Measurements from ENCODE around the gene FBXL7.

FBXL7 gene

DNA sequence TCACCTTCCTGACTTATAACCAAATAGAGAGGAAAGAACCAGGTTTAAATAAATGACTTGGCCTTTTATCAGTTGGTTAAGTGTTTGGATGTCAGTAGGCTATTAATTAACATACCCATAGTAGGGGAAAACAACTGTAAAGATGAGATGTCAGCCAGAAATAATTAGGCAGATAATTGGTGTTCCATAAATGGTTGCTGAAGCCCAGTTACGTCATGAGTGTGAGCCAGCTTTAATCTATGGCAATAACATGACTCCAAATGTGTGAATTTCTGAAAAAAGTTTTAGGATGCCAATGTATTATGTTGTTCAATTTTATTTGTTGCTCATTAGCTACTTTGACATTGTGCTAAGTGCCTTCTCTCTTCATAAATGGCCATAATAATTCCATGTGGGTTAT lies 180.5 kb downstream of the FBXL7 start:
- TF ChIP-seq RAD21 (IDR thresholded peaks at IDR 0.05; ENCODE audit: low read depth): no peak
- TF ChIP-seq, protein P1, sequence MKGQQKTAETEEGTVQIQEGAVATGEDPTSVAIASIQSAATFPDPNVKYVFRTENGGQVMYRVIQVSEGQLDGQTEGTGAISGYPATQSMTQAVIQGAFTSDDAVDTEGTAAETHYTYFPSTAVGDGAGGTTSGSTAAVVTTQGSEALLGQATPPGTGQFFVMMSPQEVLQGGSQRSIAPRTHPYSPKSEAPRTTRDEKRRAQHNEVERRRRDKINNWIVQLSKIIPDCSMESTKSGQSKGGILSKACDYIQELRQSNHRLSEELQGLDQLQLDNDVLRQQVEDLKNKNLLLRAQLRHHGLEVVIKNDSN (IDR thresholded peaks at IDR 0.05): no peak
- no peak for TF ChIP-seq TAF1 (IDR thresholded peaks at IDR 0.05; ENCODE audit: low read depth)
- no peak for TF ChIP-seq ZBTB7A (IDR thresholded peaks at IDR 0.05; ENCODE audit: low read depth)
- TF ChIP-seq TEAD4 (IDR thresholded peaks at IDR 0.05): no peak
- no peak for TF ChIP-seq FOXM1 (IDR thresholded peaks at IDR 0.05; ENCODE audit: borderline replicate concordance, low read depth)
- no peak for TF ChIP-seq NFIC (IDR thresholded peaks at IDR 0.05)
- TF ChIP-seq, protein P2, sequence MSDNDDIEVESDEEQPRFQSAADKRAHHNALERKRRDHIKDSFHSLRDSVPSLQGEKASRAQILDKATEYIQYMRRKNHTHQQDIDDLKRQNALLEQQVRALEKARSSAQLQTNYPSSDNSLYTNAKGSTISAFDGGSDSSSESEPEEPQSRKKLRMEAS (IDR thresholded peaks at IDR 0.05): no peak
- no peak for TF ChIP-seq CEBPB (IDR thresholded peaks at IDR 0.05)
- no peak for TF ChIP-seq YY1 (IDR thresholded peaks at IDR 0.05; ENCODE audit: low read depth)
- no peak for TF ChIP-seq EP300 (IDR thresholded peaks at IDR 0.05; ENCODE audit: borderline replicate concordance)
- TF ChIP-seq EGR1 (IDR thresholded peaks at IDR 0.05): no peak
- TF ChIP-seq, protein P3, sequence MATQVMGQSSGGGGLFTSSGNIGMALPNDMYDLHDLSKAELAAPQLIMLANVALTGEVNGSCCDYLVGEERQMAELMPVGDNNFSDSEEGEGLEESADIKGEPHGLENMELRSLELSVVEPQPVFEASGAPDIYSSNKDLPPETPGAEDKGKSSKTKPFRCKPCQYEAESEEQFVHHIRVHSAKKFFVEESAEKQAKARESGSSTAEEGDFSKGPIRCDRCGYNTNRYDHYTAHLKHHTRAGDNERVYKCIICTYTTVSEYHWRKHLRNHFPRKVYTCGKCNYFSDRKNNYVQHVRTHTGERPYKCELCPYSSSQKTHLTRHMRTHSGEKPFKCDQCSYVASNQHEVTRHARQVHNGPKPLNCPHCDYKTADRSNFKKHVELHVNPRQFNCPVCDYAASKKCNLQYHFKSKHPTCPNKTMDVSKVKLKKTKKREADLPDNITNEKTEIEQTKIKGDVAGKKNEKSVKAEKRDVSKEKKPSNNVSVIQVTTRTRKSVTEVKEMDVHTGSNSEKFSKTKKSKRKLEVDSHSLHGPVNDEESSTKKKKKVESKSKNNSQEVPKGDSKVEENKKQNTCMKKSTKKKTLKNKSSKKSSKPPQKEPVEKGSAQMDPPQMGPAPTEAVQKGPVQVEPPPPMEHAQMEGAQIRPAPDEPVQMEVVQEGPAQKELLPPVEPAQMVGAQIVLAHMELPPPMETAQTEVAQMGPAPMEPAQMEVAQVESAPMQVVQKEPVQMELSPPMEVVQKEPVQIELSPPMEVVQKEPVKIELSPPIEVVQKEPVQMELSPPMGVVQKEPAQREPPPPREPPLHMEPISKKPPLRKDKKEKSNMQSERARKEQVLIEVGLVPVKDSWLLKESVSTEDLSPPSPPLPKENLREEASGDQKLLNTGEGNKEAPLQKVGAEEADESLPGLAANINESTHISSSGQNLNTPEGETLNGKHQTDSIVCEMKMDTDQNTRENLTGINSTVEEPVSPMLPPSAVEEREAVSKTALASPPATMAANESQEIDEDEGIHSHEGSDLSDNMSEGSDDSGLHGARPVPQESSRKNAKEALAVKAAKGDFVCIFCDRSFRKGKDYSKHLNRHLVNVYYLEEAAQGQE (IDR thresholded peaks at IDR 0.05; ENCODE audit: low read depth): no peak
- TF ChIP-seq CREB1 (IDR thresholded peaks at IDR 0.05; ENCODE audit: low read depth): no peak

- no peak for TF ChIP-seq CREB1 (IDR thresholded peaks at IDR 0.05; ENCODE audit: low read depth)
- TF ChIP-seq, protein P2 (IDR thresholded peaks at IDR 0.05): no peak
- TF ChIP-seq TEAD4 (IDR thresholded peaks at IDR 0.05): no peak
- no peak for TF ChIP-seq EP300 (IDR thresholded peaks at IDR 0.05; ENCODE audit: borderline replicate concordance)
- TF ChIP-seq EGR1 (IDR thresholded peaks at IDR 0.05): no peak
- TF ChIP-seq, protein P3 (IDR thresholded peaks at IDR 0.05; ENCODE audit: low read depth): no peak
- no peak for TF ChIP-seq TCF12 (IDR thresholded peaks at IDR 0.05; ENCODE audit: low read depth)
- TF ChIP-seq, protein P1 (IDR thresholded peaks at IDR 0.05): no peak
- no peak for TF ChIP-seq FOXM1 (IDR thresholded peaks at IDR 0.05; ENCODE audit: borderline replicate concordance, low read depth)
- TF ChIP-seq CEBPB (IDR thresholded peaks at IDR 0.05): no peak
These were observed 182.1 kb downstream of the FBXL7 start for GRCh38 chr5:15682122-15682521.

- TF ChIP-seq TCF12 (IDR thresholded peaks at IDR 0.05; ENCODE audit: low read depth) (no peak), CEBPB (IDR thresholded peaks at IDR 0.05) (no peak), EGR1 (IDR thresholded peaks at IDR 0.05) (no peak), ZBTB7A (IDR thresholded peaks at IDR 0.05; ENCODE audit: low read depth) (no peak), FOXM1 (IDR thresholded peaks at IDR 0.05; ENCODE audit: borderline replicate concordance, low read depth) (no peak), RAD21 (IDR thresholded peaks at IDR 0.05; ENCODE audit: low read depth) (no peak), NFIC (IDR thresholded peaks at IDR 0.05) (no peak), TEAD4 (IDR thresholded peaks at IDR 0.05) (no peak), CREB1 (IDR thresholded peaks at IDR 0.05; ENCODE audit: low read depth) (no peak), YY1 (IDR thresholded peaks at IDR 0.05; ENCODE audit: low read depth) (no peak), TAF1 (IDR thresholded peaks at IDR 0.05; ENCODE audit: low read depth) (no peak)
- TF ChIP-seq, protein P1 (IDR thresholded peaks at IDR 0.05): no peak
- TF ChIP-seq, protein P2 (IDR thresholded peaks at IDR 0.05): no peak
- TF ChIP-seq, protein P3 (IDR thresholded peaks at IDR 0.05; ENCODE audit: low read depth): no peak
These were observed 182.6 kb downstream of the FBXL7 start for GRCh38 chr5:15682566-15682965.

- TF ChIP-seq NFIC (IDR thresholded peaks at IDR 0.05) (no peak), CEBPB (IDR thresholded peaks at IDR 0.05) (no peak), ZBTB7A (IDR thresholded peaks at IDR 0.05; ENCODE audit: low read depth) (no peak), CREB1 (IDR thresholded peaks at IDR 0.05; ENCODE audit: low read depth) (no peak), EGR1 (IDR thresholded peaks at IDR 0.05) (no peak), FOXM1 (IDR thresholded peaks at IDR 0.05; ENCODE audit: borderline replicate concordance, low read depth) (no peak), TAF1 (IDR thresholded peaks at IDR 0.05; ENCODE audit: low read depth) (no peak), YY1 (IDR thresholded peaks at IDR 0.05; ENCODE audit: low read depth) (no peak), TCF12 (IDR thresholded peaks at IDR 0.05; ENCODE audit: low read depth) (no peak), TEAD4 (IDR thresholded peaks at IDR 0.05) (no peak), RAD21 (IDR thresholded peaks at IDR 0.05; ENCODE audit: low read depth) (no peak), EP300 (IDR thresholded peaks at IDR 0.05; ENCODE audit: borderline replicate concordance) (no peak)
- TF ChIP-seq, protein P1 (IDR thresholded peaks at IDR 0.05): no peak
- TF ChIP-seq, protein P3 (IDR thresholded peaks at IDR 0.05; ENCODE audit: low read depth): no peak
- TF ChIP-seq, protein P2 (IDR thresholded peaks at IDR 0.05): no peak
These were observed 183.4 kb downstream of the FBXL7 start for GRCh38 chr5:15683332-15683731.

Data from Ishikawa (cell line).